ENCODE results near the gene ACE2. TPM values are rescaled to one million over a fixed set of nuclear protein-coding genes. Genes with fewer than 3 reads are reported as not detected.

The ACE2 gene
- total and polyA plus RNA-seq, 8 donors = 0.49 to 3.6 (median 0.85) TPM

DNA sequence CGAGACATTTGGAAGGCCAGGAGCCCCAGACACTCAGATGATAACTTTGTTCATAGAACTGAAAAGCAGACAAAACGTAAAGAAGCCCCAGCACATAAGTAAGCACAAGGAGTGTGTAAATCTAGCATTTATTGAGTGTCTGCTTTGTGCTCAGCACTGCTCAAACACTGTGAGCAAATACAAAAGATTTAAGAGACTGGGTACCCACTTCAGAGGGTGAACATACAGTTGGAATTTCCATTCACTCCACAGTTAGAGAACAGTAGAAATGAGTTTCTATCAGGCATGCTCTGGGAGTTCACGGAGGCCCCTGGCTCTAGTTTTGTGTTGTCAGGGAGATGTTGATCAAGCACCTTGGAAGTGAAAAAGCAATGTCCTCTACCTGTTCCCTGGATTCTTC is 39.8 kb downstream of the ACE2 start:
- H3K9me3 ChIP-seq = no peaks in the 10 kb centered on the region
- intact Hi-C loops (cut with DNase I) = no loop called here
- H3K4me1 ChIP-seq = no peaks in the 10 kb centered on the region
- H3K27ac ChIP-seq = no peak overlapping the region
- H3K27me3 ChIP-seq = peaks cover 0 to 13% of the 10 kb centered on the region in 2 donors
- H3K4me3 ChIP-seq = no peak overlapping the region
- no peak for TF ChIP-seq CTCF (IDR thresholded peaks at IDR 0.05)
- H3K36me3 ChIP-seq = no peaks in the 10 kb centered on the region
- ATAC-seq (no peak), DNase-seq (no peak)

GRCh38 chrX:15559227-15559626 is 41.5 kb downstream of the ACE2 start:
- ATAC-seq (no peak), DNase-seq (no peak)
- Histone ChIP-seq H3K27ac (no peak overlapping the region), H3K4me3 (no peak overlapping the region), H3K27me3 (peaks cover 0 to under 1% of the 10 kb centered on the region in 2 donors), H3K36me3 (no peaks in the 10 kb centered on the region), H3K9me3 (no peaks in the 10 kb centered on the region), H3K4me1 (no peaks in the 10 kb centered on the region)
- TF ChIP-seq CTCF (IDR thresholded peaks at IDR 0.05) = no peak
- intact Hi-C loops (cut with DNase I) = no loop called here

GRCh38 chrX:15549189-15550012 is 51.4 kb downstream of the ACE2 start:
- no peaks in the 10 kb centered on the region for H3K4me1 ChIP-seq
- no peak overlapping the region for H3K27ac ChIP-seq
- intact Hi-C loops (cut with DNase I) = no loop called here
- H3K27me3 ChIP-seq = peaks cover 0 to 11% of the 10 kb centered on the region in 2 donors
- DNase-seq (no peak), ATAC-seq (peak; percentile 69)
- H3K4me3 ChIP-seq = no peak overlapping the region
- H3K9me3 ChIP-seq = no peaks in the 10 kb centered on the region
- TF ChIP-seq CTCF (IDR thresholded peaks at IDR 0.05) = no peak
- H3K36me3 ChIP-seq = no peaks in the 10 kb centered on the region

DNA sequence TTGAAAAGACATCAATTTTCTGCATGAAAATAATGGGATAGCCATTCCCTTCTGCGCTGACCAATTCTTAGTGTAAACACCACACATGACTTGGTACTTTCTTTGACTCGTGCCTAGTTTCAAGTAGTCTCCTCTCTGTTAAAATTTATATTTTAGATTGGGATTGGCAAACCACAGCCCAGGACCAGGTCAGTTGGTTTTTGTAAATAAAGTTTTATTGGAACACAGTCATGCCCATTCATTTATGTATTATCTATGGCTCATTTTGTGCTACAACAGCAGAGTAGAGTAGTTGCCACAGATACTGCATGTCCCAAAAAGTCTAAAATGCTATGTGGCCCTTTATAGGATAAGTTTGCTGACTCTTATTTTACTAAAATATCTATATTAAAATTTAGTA is 53.4 kb downstream of the ACE2 start:
- H3K27ac ChIP-seq = peak overlapping the region in 1 of 2 donors; percentile 59
- TF ChIP-seq CTCF (IDR thresholded peaks at IDR 0.05) = no peak
- H3K4me3 ChIP-seq = no peak overlapping the region
- no peaks in the 10 kb centered on the region for H3K4me1 ChIP-seq
- no peaks in the 10 kb centered on the region for H3K36me3 ChIP-seq
- no peak for DNase-seq
- intact Hi-C loops (cut with DNase I) = no loop called here
- ATAC-seq = no peak
- no peaks in the 10 kb centered on the region for H3K9me3 ChIP-seq
- H3K27me3 ChIP-seq = peaks cover 0 to 11% of the 10 kb centered on the region in 2 donors

DNA sequence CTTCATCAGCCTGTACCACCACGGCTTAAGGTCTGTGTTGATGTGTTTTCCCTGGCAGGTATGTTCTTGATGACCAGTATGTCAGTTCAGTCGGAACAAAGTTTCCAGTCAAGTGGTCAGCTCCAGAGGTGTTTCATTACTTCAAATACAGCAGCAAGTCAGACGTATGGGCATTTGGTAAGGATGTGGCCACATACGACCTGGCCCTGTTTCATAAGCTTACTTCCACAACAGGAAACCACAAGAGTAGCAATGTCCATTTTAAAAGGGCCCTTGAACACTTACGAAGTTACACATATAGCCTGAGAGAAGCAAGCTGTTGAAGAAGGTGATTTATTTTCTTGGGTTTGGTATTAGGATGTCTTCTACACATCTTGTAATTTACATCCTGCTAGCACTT is 54.0 kb downstream of the ACE2 start:
- Histone ChIP-seq H3K27me3 (peaks cover 0 to 11% of the 10 kb centered on the region in 2 donors), H3K9me3 (no peaks in the 10 kb centered on the region), H3K4me3 (no peak overlapping the region), H3K36me3 (no peaks in the 10 kb centered on the region), H3K4me1 (no peaks in the 10 kb centered on the region), H3K27ac (peak overlapping the region in 1 of 2 donors; percentile 59)
- TF ChIP-seq CTCF (IDR thresholded peaks at IDR 0.05) = no peak
- no peak for DNase-seq
- intact Hi-C loops (cut with DNase I) = no loop called here
- ATAC-seq = no peak
